PC-9 (cell line): ENCODE measurements around the gene CDH22.

Experiments
- CTCF ChIP-seq: fragments of 200-600 bp; sonication (generic); conservative IDR thresholded peaks from 2 replicates; pipeline ENCODE4 v1.6.1; 2017; ENCODE audit warnings: mixed run types, antibody characterized with exemption, mild to moderate bottlenecking, moderate library complexity
- EZH2 ChIP-seq: fragments of 200-600 bp; sonication (generic); IDR thresholded peaks from 2 replicates; pipeline ENCODE4 v1.8.0; 2017; ENCODE audit warnings: antibody characterized with exemption, low read depth

GRCh38 chr20:46304361-46304760 is 3.9 kb downstream of the CDH22 start:
- no peak for TF ChIP-seq EZH2
- no peak for TF ChIP-seq CTCF
